ENCODE results near the gene IL22RA1.

- TF ChIP-seq CTCF (IDR thresholded peaks at IDR 0.05; ENCODE audit: insufficient read depth, low read length, poor library complexity, severe bottlenecking) = no peak
- no peak for TF ChIP-seq EZH2phosphoT487 (conservative IDR thresholded peaks at IDR 0.05; ENCODE audit: low read length)
Observed at GRCh38 chr1:24109686-24110475, 33.1 kb downstream of the IL22RA1 start.
